Thyroid gland (tissue), 4 donors: ENCODE results near the gene CEACAM6. TPM values are rescaled to one million over a fixed set of nuclear protein-coding genes. Genes with fewer than 3 reads are reported as not detected.
A peak's percentile ranks its signal among the peaks of the same experiment; 100 is the strongest.

ENCODE experiments used
- DNase-seq, 2 donors: peaks; one replicate each; pipeline ENCODE4 v3.0.0-alpha.2; 2019
- H3K27ac ChIP-seq, 3 donors: fragments of 200-600 bp; sonication (generic); 1 replicate in 2 of 3; 2 replicates in 1 of 3; pipeline ENCODE4 v1.5.1; 2016 to 2019; ENCODE audit warnings: mild to moderate bottlenecking in 1 of 3, moderate library complexity in 1 of 3
- H3K27me3 ChIP-seq: fragments of 200-600 bp; sonication (generic); one replicate; pipeline ENCODE4 v1.5.1; 2019
- H3K36me3 ChIP-seq, 2 donors: fragments of 200-600 bp; sonication (generic); one replicate each; pipeline ENCODE4 v1.5.1; 2016 to 2019
- H3K4me1 ChIP-seq, 2 donors: fragments of 200-600 bp; sonication (generic); one replicate each; pipeline ENCODE4 v1.5.1; 2017 to 2019
- H3K4me3 ChIP-seq, 3 donors: fragments of 200-600 bp; sonication (generic); replicated peaks in 1 of 3; 1 replicate in 2 of 3; 2 replicates in 1 of 3; pipeline ENCODE4 v1.5.1; 2016; ENCODE audit warnings: mild to moderate bottlenecking in 1 of 3
- H3K9me3 ChIP-seq: fragments of 200-600 bp; sonication (generic); one replicate; pipeline ENCODE4 v1.5.1; 2017
- POLR2A ChIP-seq, 2 donors: fragments of 450-650 bp; IDR thresholded peaks; one replicate each; pipeline ENCODE4 v1.6.1; 2017; ENCODE audit warnings: antibody characterized with exemption in 2 of 2, mild to moderate bottlenecking in 2 of 2, moderate library complexity in 1 of 2
- WGBS, 2 donors: methylation state at CpG; one replicate each; pipeline ENCODE4 v1.1.5; 2017; 5-methylcytosine and 5-hydroxymethylcytosine counted together
- intact Hi-C: fragments of 100-400 bp; cut with DNase I; formaldehyde crosslinking; loops from one replicate; pipeline ENCODE4 v1.15.1; 2023
- total RNA-seq, 4 donors: library from RNA; depleted of rRNA; stranded (reverse); fragments of >200 nt; gene quantifications; one replicate each; pipeline ENCODE4 v1.2.3, GENCODE V29; 2016
- TF ChIP-seq, protein P1 (sequence below), 6 experiments: fragments of 200-600 bp in 3 of 6; fragments of 450-650 bp in 3 of 6; sonication (generic) in 3 of 6; IDR thresholded peaks; one replicate each; pipeline ENCODE4 v1.5.1; 2016 to 2019; ENCODE audit warnings: antibody characterized with exemption in 6 of 6, mild to moderate bottlenecking in 2 of 6, inconsistent platforms in 1 of 6, moderate library complexity in 1 of 6

The CEACAM6 gene
- total RNA-seq, 4 donors from 2014 or later, result 0.11 to 0.13 TPM; not detected in 2

DNA sequence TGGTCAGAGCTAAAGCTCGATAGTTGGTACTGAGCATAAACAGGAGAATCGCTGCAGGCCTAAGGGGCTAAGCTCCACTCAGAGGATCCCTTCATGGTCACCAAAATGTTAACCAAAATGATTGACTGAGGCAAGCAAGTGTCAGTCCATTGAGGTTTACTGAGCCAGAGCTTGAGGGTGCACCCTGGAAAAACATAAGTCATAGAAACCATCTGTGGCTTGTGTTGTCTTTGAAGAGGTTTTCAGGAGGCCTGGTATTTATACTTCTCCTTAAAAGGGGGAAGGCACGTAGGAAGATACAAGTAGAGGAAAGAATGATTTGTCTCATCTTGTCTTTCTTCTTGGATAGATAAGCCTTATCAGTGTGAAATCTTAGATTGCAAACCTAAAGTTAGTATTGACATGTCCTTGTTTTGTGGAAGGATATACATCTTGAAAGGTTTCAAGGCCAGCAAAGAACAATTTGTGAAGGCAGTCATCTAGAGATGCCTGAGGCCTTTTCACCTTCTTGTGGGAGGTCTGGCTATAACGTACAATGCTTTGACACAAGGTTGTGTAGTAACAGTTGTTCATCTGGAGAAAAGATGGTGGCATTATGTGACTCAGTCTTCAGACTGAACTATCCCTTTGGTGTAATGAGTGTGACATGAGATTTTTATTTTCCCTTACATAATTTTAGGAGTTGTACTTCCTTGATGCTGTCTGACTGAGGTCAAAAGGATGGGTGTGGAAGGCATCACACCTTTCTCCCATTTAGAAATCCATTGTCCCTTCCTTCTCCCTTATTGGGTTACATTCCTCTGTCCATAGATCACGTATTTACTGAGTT, 14.7 kb upstream of the CEACAM6 start:
- WGBS, 2 donors, result 82 to 85% methylated on average over 5 of the region's 5 CpGs
- DNase-seq, result no peak
- TF ChIP-seq, protein P1, sequence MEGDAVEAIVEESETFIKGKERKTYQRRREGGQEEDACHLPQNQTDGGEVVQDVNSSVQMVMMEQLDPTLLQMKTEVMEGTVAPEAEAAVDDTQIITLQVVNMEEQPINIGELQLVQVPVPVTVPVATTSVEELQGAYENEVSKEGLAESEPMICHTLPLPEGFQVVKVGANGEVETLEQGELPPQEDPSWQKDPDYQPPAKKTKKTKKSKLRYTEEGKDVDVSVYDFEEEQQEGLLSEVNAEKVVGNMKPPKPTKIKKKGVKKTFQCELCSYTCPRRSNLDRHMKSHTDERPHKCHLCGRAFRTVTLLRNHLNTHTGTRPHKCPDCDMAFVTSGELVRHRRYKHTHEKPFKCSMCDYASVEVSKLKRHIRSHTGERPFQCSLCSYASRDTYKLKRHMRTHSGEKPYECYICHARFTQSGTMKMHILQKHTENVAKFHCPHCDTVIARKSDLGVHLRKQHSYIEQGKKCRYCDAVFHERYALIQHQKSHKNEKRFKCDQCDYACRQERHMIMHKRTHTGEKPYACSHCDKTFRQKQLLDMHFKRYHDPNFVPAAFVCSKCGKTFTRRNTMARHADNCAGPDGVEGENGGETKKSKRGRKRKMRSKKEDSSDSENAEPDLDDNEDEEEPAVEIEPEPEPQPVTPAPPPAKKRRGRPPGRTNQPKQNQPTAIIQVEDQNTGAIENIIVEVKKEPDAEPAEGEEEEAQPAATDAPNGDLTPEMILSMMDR (IDR thresholded peaks at IDR 0.05), result no peak
- no peak for TF ChIP-seq POLR2A (IDR thresholded peaks at IDR 0.05)
- Histone ChIP-seq H3K4me1 (no peaks in the 10 kb centered on the region), H3K36me3 (no peaks in the 10 kb centered on the region), H3K4me3 (no peak overlapping the region), H3K27me3 (no peaks in the 10 kb centered on the region), H3K9me3 (no peaks in the 10 kb centered on the region), H3K27ac (no peak overlapping the region)
- intact Hi-C loops, result no loop called here

DNA sequence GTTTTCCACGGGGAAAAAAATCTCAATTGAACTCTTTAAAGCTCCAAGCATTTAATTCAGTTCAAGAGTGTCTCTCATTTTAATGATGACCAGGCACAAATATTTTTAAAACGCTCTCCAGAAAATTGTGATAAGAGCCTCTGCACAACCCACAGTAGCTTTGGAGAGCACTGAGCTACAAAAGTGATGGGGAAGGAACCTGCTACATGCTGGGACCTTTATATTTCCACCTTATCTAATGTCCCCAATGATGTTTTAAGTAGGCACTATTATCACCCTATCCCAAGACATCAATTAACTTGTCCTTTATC, 14.1 kb upstream of the CEACAM6 start:
- no peak overlapping the region for H3K27ac ChIP-seq
- H3K4me3 ChIP-seq, result no peak overlapping the region
- no peak for DNase-seq
- no peak for TF ChIP-seq POLR2A (IDR thresholded peaks at IDR 0.05)
- TF ChIP-seq, protein P1 (IDR thresholded peaks at IDR 0.05), result no peak
- no peaks in the 10 kb centered on the region for H3K36me3 ChIP-seq
- H3K27me3 ChIP-seq, result no peaks in the 10 kb centered on the region
- no peaks in the 10 kb centered on the region for H3K4me1 ChIP-seq
- no peaks in the 10 kb centered on the region for H3K9me3 ChIP-seq
- 78 to 86% methylated on average over 2 of the region's 2 CpGs for WGBS, 2 donors
- intact Hi-C loops, result no loop called here

DNA sequence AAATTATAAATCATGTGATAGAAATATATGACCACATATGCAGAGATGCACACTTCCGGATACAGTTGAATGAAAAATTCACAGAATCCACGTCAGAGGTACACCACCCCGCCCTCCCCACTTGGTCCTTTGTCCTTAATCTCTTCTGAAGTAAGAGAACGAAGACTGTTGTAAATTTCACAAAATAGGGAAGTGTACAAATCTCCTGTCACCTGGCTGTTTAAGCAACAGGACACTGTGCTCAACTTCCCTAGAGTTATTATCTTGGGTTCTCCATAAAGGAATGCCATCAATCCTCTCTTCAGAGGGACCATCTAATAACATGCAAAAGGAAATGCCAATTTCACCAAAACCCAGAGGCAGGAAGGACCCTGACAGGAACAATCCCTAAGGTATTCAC, 10.5 kb upstream of the CEACAM6 start:
- no peaks in the 10 kb centered on the region for H3K9me3 ChIP-seq
- intact Hi-C loops, result no loop called here
- DNase-seq, result no peak
- H3K36me3 ChIP-seq, result no peaks in the 10 kb centered on the region
- no peak overlapping the region for H3K27ac ChIP-seq
- H3K27me3 ChIP-seq, result no peaks in the 10 kb centered on the region
- no peaks in the 10 kb centered on the region for H3K4me1 ChIP-seq
- WGBS, 2 donors, result 75 to 80% methylated on average over 4 of the region's 4 CpGs
- no peak for TF ChIP-seq POLR2A (IDR thresholded peaks at IDR 0.05)
- TF ChIP-seq, protein P1 (IDR thresholded peaks at IDR 0.05), result no peak
- H3K4me3 ChIP-seq, result no peak overlapping the region

DNA sequence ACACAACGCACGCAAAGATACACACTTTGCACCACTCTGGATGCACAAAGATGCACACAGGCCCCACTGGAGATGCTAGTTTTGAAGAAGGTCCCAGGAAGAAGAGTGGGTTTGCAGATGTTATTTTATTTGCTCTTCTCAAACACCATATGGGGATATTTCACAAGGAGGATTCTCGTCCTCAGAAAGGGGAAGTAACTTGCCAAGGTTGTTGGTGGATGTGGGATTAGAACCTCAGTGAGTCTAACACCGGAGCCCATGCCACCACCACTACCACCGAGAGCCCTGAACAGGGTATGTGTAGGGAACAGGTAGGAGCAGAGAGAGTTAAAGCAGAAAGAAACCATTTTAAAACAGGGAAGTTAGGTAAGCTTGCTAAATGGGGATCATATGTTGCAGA, 9.6 kb upstream of the CEACAM6 start:
- no peaks in the 10 kb centered on the region for H3K27me3 ChIP-seq
- TF ChIP-seq, protein P1 (IDR thresholded peaks at IDR 0.05), result no peak
- no peak for TF ChIP-seq POLR2A (IDR thresholded peaks at IDR 0.05)
- H3K9me3 ChIP-seq, result no peaks in the 10 kb centered on the region
- 84 to 85% methylated on average over 5 of the region's 5 CpGs for WGBS, 2 donors
- H3K4me3 ChIP-seq, result no peak overlapping the region
- intact Hi-C loops, result no loop called here
- no peaks in the 10 kb centered on the region for H3K36me3 ChIP-seq
- no peak overlapping the region for H3K27ac ChIP-seq
- H3K4me1 ChIP-seq, result no peaks in the 10 kb centered on the region
- no peak for DNase-seq

DNA sequence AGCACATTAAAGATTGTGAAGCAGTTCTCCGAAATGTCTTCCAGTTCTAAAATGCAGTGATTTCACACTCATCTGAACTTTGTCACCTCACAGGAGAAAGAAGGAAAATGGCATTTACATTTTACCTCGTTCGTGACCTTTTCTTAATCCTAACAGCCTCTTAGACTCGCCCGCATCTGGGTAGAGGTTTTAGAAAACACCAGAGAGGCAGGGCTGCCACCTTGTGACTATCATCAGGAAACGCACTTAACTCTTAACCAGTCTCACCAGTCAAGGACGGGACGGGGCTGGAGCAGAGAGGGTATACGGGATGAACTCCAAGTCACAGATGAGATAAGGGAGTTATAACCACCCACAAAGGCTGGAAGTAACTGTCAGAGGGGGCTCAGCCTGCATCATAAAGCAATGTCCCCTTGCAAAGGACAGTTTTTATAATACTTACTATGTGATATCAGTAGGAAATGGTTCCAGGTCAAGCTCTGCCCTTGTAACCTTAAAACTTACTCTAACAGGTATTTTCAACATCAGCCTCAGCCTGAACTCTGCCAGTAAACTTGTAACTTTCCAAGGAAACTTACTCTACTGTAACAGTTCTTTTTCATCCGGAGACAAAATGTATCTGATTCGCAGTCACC, 8.6 kb upstream of the CEACAM6 start:
- no peak overlapping the region for H3K27ac ChIP-seq
- no peaks in the 10 kb centered on the region for H3K27me3 ChIP-seq
- no peaks in the 10 kb centered on the region for H3K36me3 ChIP-seq
- no peak for TF ChIP-seq POLR2A (IDR thresholded peaks at IDR 0.05)
- TF ChIP-seq, protein P1 (IDR thresholded peaks at IDR 0.05), result peak in 4 of 6 experiments; percentile 40 to 62 (median 54)
- 17 to 18% methylated on average over 11 of the region's 11 CpGs for WGBS, 2 donors
- no peaks in the 10 kb centered on the region for H3K9me3 ChIP-seq
- peak; percentile 46 to 50 for DNase-seq
- H3K4me1 ChIP-seq, result no peaks in the 10 kb centered on the region
- H3K4me3 ChIP-seq, result no peak overlapping the region
- intact Hi-C loops, result no loop called here
